ENCODE results near the gene TRPC4AP. TPM values are rescaled to one million over a fixed set of nuclear protein-coding genes. Genes with fewer than 3 reads are reported as not detected.

TRPC4AP gene
- total RNA-seq, 1 donor: 98.8 TPM

DNA sequence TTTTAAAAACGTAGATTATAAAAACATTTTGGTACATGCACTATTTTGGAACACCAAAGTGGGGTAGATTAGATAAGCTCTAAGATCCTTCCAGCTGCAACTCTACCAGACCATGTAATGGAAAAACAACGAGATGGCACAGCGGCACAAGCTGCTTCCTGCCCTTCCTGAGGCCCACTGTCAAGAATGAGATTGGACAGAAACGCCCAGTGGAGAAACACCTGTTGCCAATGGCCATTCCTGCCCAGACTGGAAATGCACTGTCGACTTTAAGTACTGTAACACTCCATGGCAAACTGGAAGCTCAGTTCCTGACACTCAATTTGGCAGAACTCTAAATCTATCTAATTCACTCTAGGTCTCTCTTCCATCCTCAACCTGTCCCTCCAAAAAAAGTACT, 33.1 kb upstream of the TRPC4AP start:
- Histone ChIP-seq H4K20me1 (ENCODE audit: insufficient read depth, low read length) (no peaks in the 10 kb centered on the region), H3K4me1 (ENCODE audit: insufficient read depth, low read length) (peaks cover 5% of the 10 kb centered on the region), H3K4me2 (ENCODE audit: insufficient read depth, low read length) (no peak overlapping the region), H2AFZ (ENCODE audit: low read length) (no peak overlapping the region), H3K36me3 (ENCODE audit: insufficient read depth, low read length) (peaks cover 44% of the 10 kb centered on the region), H3K27ac (ENCODE audit: low read depth, low read length) (no peak overlapping the region), H3K27me3 (ENCODE audit: insufficient read depth, low read length) (no peaks in the 10 kb centered on the region), H3K9me3 (ENCODE audit: low read depth, low read length) (no peaks in the 10 kb centered on the region), H3K4me3 (ENCODE audit: insufficient read depth, low read length) (no peak overlapping the region), H3K79me2 (ENCODE audit: insufficient read depth, low read length) (no peaks in the 10 kb centered on the region)
- DNase-seq (ENCODE audit: insufficient read length, low spot score, missing footprints): no peak
- TF ChIP-seq, protein P1, sequence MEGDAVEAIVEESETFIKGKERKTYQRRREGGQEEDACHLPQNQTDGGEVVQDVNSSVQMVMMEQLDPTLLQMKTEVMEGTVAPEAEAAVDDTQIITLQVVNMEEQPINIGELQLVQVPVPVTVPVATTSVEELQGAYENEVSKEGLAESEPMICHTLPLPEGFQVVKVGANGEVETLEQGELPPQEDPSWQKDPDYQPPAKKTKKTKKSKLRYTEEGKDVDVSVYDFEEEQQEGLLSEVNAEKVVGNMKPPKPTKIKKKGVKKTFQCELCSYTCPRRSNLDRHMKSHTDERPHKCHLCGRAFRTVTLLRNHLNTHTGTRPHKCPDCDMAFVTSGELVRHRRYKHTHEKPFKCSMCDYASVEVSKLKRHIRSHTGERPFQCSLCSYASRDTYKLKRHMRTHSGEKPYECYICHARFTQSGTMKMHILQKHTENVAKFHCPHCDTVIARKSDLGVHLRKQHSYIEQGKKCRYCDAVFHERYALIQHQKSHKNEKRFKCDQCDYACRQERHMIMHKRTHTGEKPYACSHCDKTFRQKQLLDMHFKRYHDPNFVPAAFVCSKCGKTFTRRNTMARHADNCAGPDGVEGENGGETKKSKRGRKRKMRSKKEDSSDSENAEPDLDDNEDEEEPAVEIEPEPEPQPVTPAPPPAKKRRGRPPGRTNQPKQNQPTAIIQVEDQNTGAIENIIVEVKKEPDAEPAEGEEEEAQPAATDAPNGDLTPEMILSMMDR (IDR thresholded peaks at IDR 0.05; ENCODE audit: extremely low read depth, low read depth, low read length): no peak

DNA sequence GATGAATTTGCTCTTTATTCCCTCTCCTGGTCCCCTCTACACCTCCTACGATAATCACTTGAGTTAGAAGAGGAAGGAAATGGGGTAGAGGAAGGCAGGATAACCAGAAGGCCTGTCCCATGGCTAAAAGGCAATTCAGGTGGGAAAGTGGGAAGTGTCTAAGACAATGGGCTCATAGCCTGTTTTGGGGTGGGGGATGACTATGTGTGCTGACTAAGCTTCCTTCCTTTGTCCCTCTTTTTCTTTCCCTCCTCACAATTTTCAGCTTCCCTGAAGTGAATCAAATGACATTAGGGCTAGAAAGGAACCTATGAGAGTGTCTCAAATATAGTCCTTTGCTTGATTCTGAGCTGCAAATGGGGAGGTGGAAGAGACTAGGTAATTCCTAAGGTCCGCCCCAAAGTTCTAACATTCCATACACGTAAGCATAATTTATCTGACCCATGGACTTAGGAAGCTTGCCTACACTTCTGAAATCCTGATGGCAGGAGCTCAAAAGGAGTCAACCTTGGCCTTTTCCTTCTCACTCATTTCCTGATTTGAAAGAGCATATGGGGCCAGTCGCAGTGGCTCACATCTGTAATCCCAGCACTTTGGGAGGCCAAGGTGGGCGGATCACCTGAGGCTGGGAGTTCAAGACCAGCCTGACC, 30.3 kb upstream of the TRPC4AP start:
- Histone ChIP-seq H4K20me1 (ENCODE audit: insufficient read depth, low read length) (no peaks in the 10 kb centered on the region), H3K27me3 (ENCODE audit: insufficient read depth, low read length) (no peaks in the 10 kb centered on the region), H3K4me3 (ENCODE audit: insufficient read depth, low read length) (no peak overlapping the region), H3K27ac (ENCODE audit: low read depth, low read length) (no peak overlapping the region), H3K79me2 (ENCODE audit: insufficient read depth, low read length) (no peaks in the 10 kb centered on the region), H2AFZ (ENCODE audit: low read length) (no peak overlapping the region), H3K36me3 (ENCODE audit: insufficient read depth, low read length) (peaks cover 56% of the 10 kb centered on the region), H3K4me2 (ENCODE audit: insufficient read depth, low read length) (no peak overlapping the region), H3K9me3 (ENCODE audit: low read depth, low read length) (no peaks in the 10 kb centered on the region), H3K4me1 (ENCODE audit: insufficient read depth, low read length) (peaks cover 10% of the 10 kb centered on the region)
- no peak for DNase-seq (ENCODE audit: insufficient read length, low spot score, missing footprints)
- TF ChIP-seq, protein P1 (IDR thresholded peaks at IDR 0.05; ENCODE audit: extremely low read depth, low read depth, low read length): no peak

DNA sequence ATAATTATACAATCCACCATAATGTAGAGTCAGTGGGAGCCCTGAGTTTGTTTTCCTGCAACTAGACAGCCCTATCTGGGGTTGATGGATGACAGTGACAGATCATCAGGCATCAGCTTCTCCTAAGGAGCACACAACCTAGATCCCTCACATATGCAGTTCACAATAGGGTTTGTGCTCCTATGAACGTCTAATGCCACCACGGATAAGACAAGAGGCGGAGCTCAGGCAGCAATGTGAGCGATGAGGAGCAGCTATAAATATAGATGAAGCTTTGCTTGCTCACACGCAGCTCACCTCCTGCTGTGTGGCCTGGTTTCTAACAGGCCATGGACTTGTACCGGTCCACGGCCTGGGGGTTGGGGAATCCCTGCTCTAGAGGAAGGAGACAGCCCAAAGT, 28.6 kb upstream of the TRPC4AP start:
- no peak for DNase-seq (ENCODE audit: insufficient read length, low spot score, missing footprints)
- Histone ChIP-seq H3K4me3 (ENCODE audit: insufficient read depth, low read length) (no peak overlapping the region), H3K4me1 (ENCODE audit: insufficient read depth, low read length) (peaks cover 24% of the 10 kb centered on the region), H2AFZ (ENCODE audit: low read length) (no peak overlapping the region), H3K4me2 (ENCODE audit: insufficient read depth, low read length) (no peak overlapping the region), H3K79me2 (ENCODE audit: insufficient read depth, low read length) (no peaks in the 10 kb centered on the region), H4K20me1 (ENCODE audit: insufficient read depth, low read length) (no peaks in the 10 kb centered on the region), H3K36me3 (ENCODE audit: insufficient read depth, low read length) (peaks cover 48% of the 10 kb centered on the region), H3K9me3 (ENCODE audit: low read depth, low read length) (no peaks in the 10 kb centered on the region), H3K27me3 (ENCODE audit: insufficient read depth, low read length) (no peaks in the 10 kb centered on the region), H3K27ac (ENCODE audit: low read depth, low read length) (no peak overlapping the region)
- TF ChIP-seq, protein P1 (IDR thresholded peaks at IDR 0.05; ENCODE audit: extremely low read depth, low read depth, low read length): no peak

DNA sequence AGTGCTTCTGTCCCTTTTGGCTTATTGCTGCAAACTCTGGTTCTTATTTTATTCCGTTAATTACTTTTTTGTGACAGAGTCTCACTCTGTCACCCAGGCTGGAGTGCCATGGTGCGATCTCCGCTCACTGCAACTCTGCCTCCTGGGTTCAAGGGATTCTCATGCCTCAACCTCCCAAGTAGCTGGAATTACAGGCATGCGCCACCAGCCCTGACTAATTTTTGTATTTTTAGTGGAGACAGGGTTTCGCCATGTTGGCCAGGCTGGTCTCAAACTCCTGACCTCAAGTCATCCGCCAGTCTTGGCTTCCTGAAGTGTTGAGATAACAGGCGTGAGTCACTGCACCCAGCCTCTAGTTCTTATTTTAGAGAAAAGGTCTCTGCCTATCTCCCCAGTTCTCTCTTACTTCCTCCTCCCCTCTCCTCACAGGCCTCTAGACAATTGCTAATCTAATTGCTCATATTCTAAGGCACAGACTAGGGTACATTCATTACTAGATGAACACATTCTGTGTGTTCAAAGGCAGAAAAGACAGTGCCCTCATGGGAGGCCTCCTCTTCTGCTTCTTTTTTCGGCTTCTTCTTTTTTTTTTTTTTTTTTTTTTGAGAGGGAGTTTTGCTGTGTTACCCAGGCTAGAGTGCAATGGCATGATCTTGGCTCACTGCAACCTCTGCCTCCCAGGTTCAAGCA, 27.6 kb upstream of the TRPC4AP start:
- Histone ChIP-seq H3K27me3 (ENCODE audit: insufficient read depth, low read length) (no peaks in the 10 kb centered on the region), H3K9me3 (ENCODE audit: low read depth, low read length) (no peaks in the 10 kb centered on the region), H3K79me2 (ENCODE audit: insufficient read depth, low read length) (no peaks in the 10 kb centered on the region), H3K27ac (ENCODE audit: low read depth, low read length) (peak overlapping the region; percentile 64), H3K4me3 (ENCODE audit: insufficient read depth, low read length) (no peak overlapping the region), H3K4me1 (ENCODE audit: insufficient read depth, low read length) (peaks cover 26% of the 10 kb centered on the region), H4K20me1 (ENCODE audit: insufficient read depth, low read length) (no peaks in the 10 kb centered on the region), H3K4me2 (ENCODE audit: insufficient read depth, low read length) (no peak overlapping the region), H2AFZ (ENCODE audit: low read length) (no peak overlapping the region), H3K36me3 (ENCODE audit: insufficient read depth, low read length) (peaks cover 50% of the 10 kb centered on the region)
- DNase-seq (ENCODE audit: insufficient read length, low spot score, missing footprints): peak; percentile 92
- TF ChIP-seq, protein P1 (IDR thresholded peaks at IDR 0.05; ENCODE audit: extremely low read depth, low read depth, low read length): no peak

Data from osteoblast (primary cell).